HepG2 (cell line): Measurements from ENCODE around the gene LARP1B. TPM values are rescaled to one million over a fixed set of nuclear protein-coding genes. Genes with fewer than 3 reads are reported as not detected.

ENCODE experiments used
- ATAC-seq: fragments of 200-7000 bp; cut with Tn5 transposase; 3 replicates; pipeline ENCODE4 v1.9.1; 2020; ENCODE audit warnings: mild to moderate bottlenecking, moderate library complexity
- BruUV-seq: library from RNA; stranded (reverse); fragments of 400-500 nt; replicated peaks from 2 replicates; lab custom pipeline; 2021; lab: Mats Ljungman, UMichigan
- CTCF ChIA-PET: fragments of 300-600 bp; formaldehyde crosslinking; extraction: SDS; loops from one replicate; lab custom pipeline; 2021; ENCODE audit warnings: low total read pairs, inconsistent platforms, low intra/inter-chr PET ratio; lab: Yijun Ruan, JAX
- POLR2A ChIA-PET: fragments of 350-600 bp; sonication (Branson Sonifier 250); formaldehyde crosslinking; loops from one replicate; lab custom pipeline; 2020; ENCODE audit warnings: antibody characterized with exemption, inconsistent platforms; lab: Yijun Ruan, JAX
- DNase-seq: peaks from one replicate; pipeline ENCODE4 v3.0.0-alpha.2; 2015; ENCODE audit warnings: low spot score
- FAIRE-seq: peaks from 3 replicates; lab custom pipeline; 2011; peaks lifted over from hg19 to GRCh38; lab: Jason Lieb, UNC
- H2AFZ ChIP-seq: one replicate; pipeline ENCODE4 v1.6.1; 2011; ENCODE audit warnings: low read length, inconsistent platforms
- H3K27ac ChIP-seq: fragments of 300-600 bp; 3 replicates; pipeline ENCODE4 v1.8.0; 2011; ENCODE audit warnings: mixed run types, mild to moderate bottlenecking, mixed read lengths, low read length, inconsistent platforms; ENCODE audit not compliant: insufficient read depth; ENCODE audit errors: extremely low read length
- H3K27me3 ChIP-seq, 2 experiments: fragments of 200-600 bp in 1 of 2; 2 replicates in 1 of 2; 3 replicates in 1 of 2; pipeline versions ENCODE4 v1.6.0 to v1.8.0; 2011; ENCODE audit warnings: low read length in 2 of 2, mild to moderate bottlenecking in 2 of 2, moderate library complexity in 2 of 2, inconsistent platforms in 1 of 2; ENCODE audit not compliant: insufficient read depth in 2 of 2, control insufficient read depth in 1 of 2
- H3K36me3 ChIP-seq, 2 experiments: fragments of 200-600 bp in 1 of 2; replicated peaks in 1 of 2; 2 replicates in 1 of 2; 3 replicates in 1 of 2; pipeline versions ENCODE4 v1.5.1 to v1.8.0; 2011; ENCODE audit warnings: low read length in 2 of 2, inconsistent platforms in 1 of 2; ENCODE audit not compliant: insufficient read depth in 2 of 2, control insufficient read depth in 1 of 2
- H3K4me1 ChIP-seq: 2 replicates; pipeline ENCODE4 v1.5.1; 2012; ENCODE audit warnings: low read length, inconsistent platforms; ENCODE audit not compliant: insufficient read depth
- H3K4me2 ChIP-seq: 2 replicates; pipeline ENCODE4 v1.6.0; 2011; ENCODE audit warnings: low read depth, low read length, inconsistent platforms
- H3K4me3 ChIP-seq, 3 experiments: fragments of 200-600 bp in 1 of 3; sonication (generic), shearing (Covaris generic) in 1 of 3; replicated peaks in 1 of 3; 2 replicates each; pipeline ENCODE4 v1.5.1; 2011 to 2016; ENCODE audit warnings: low read length in 3 of 3, inconsistent platforms in 2 of 3, low read depth in 2 of 3, mild to moderate bottlenecking in 2 of 3, control low read depth in 1 of 3, mixed read lengths in 1 of 3; ENCODE audit not compliant: insufficient read depth in 1 of 3
- H3K79me2 ChIP-seq: one replicate; pipeline ENCODE4 v1.6.1; 2011; ENCODE audit warnings: low read length, inconsistent platforms; ENCODE audit not compliant: insufficient read depth
- H3K9ac ChIP-seq: 2 replicates; pipeline ENCODE4 v1.6.0; 2011; ENCODE audit warnings: mild to moderate bottlenecking, low read depth, low read length, inconsistent platforms; ENCODE audit not compliant: insufficient read depth
- H3K9me3 ChIP-seq: 2 replicates; pipeline ENCODE4 v1.5.1; 2012; ENCODE audit warnings: mild to moderate bottlenecking, low read length
- H4K20me1 ChIP-seq: 2 replicates; pipeline ENCODE4 v1.6.0; 2011; ENCODE audit warnings: inconsistent platforms, mild to moderate bottlenecking, low read length, moderate library complexity; ENCODE audit not compliant: insufficient read depth
- CTCF ChIP-seq: sonication (generic); formaldehyde crosslinking; IDR thresholded peaks from 2 replicates; pipeline ENCODE4 v1.5.0; 2020; ENCODE audit warnings: mild to moderate bottlenecking, missing genetic modification reagents, moderate library complexity
- ETV6 ChIP-seq: sonication (generic); formaldehyde crosslinking; conservative IDR thresholded peaks from 2 replicates; pipeline ENCODE4 v1.4.0; 2020; ENCODE audit warnings: missing genetic modification reagents
- FOXP1 ChIP-seq, 2 experiments: fragments of 450-650 bp in 1 of 2; IDR thresholded peaks; 2 replicates each; pipeline ENCODE4 v1.6.1; 2017 to 2018; ENCODE audit warnings: antibody characterized with exemption in 1 of 2
- NFYC ChIP-seq: IDR thresholded peaks from 2 replicates; pipeline ENCODE4 v1.6.1; 2016; ENCODE audit warnings: missing genetic modification reagents, missing compliant biosample characterization
- ZNF224 ChIP-seq: sonication (generic); formaldehyde crosslinking; IDR thresholded peaks from 2 replicates; pipeline ENCODE4 v1.5.0; 2020; ENCODE audit warnings: mild to moderate bottlenecking, missing genetic modification reagents
- ZNF619 ChIP-seq: sonication (generic); formaldehyde crosslinking; IDR thresholded peaks from 2 replicates; pipeline ENCODE4 v1.4.0; 2020; ENCODE audit warnings: mild to moderate bottlenecking, missing genetic modification reagents
- ZNF772 ChIP-seq: sonication (generic); formaldehyde crosslinking; IDR thresholded peaks from 2 replicates; pipeline ENCODE4 v1.5.0; 2020; ENCODE audit warnings: mild to moderate bottlenecking, missing genetic modification reagents
- ZSCAN12 ChIP-seq: sonication (generic); formaldehyde crosslinking; IDR thresholded peaks from 2 replicates; pipeline ENCODE4 v1.9.0; 2021; ENCODE audit warnings: mild to moderate bottlenecking, missing genetic modification reagents
- WGBS: methylation state at CpG from one replicate; pipeline ENCODE4 v1.1.6; 2017; ENCODE audit warnings: low lambda C conversion rate; 5-methylcytosine and 5-hydroxymethylcytosine counted together
- in situ Hi-C: cut with HindIII; loops from 2 replicates; pipeline ENCODE4 v1.10.0; 2017; ENCODE audit warnings: low pct_unique_long_range_greater_than_20kb; ENCODE audit not compliant: extremely low pct_ligation_motif_present
- intact Hi-C: fragments of 100-400 bp; cut with micrococcal nuclease; formaldehyde crosslinking; loops from one replicate; pipeline ENCODE4 v1.10.0; 2022; ENCODE audit not compliant: unreplicated experiment
- polyA plus RNA-seq, 8 experiments: library from polyadenylated mRNA; depleted of rRNA in 3 of 8; stranded (reverse) in 7 of 8; unstranded in 1 of 8; fragments of >200 nt; fragmentation: Illumina TruSeq in 4 of 8; extraction: Trizol in 4 of 8; gene quantifications; 2 replicates each; pipeline versions ENCODE4 v1.2.1 to v1.2.3, GENCODE V29; 2011 to 2016; ENCODE audit warnings: low read depth in 4 of 8, missing spikeins in 1 of 8, mixed read lengths in 1 of 8; ENCODE audit not compliant: insufficient read depth in 1 of 8
- total RNA-seq, 5 experiments: library from RNA; depleted of rRNA; stranded (reverse); fragments of >200 nt; fragmentation: Illumina TruSeq; extraction: Trizol; gene quantifications; 2 replicates each; pipeline ENCODE4 v1.2.3, GENCODE V29; 2016; ENCODE audit warnings: low read depth in 1 of 5

The LARP1B gene
- total and polyA plus RNA-seq, 2 of the 13 experiments (the other 11 are each of a cell fraction or from before 2014, with no cell fraction given): 19.2 to 52.7 TPM

- ATAC-seq: peak; percentile 49; the same call in 2 of the 3 replicates
- intact Hi-C loops: no loop called here
These were observed 98.9 kb downstream of the LARP1B start for GRCh38 chr4:128159967-128160366.

More at GRCh38 chr4:128159967-128160366, 98.9 kb downstream of the LARP1B start:
- no peak overlapping the region for H3K4me3 ChIP-seq
- CTCF ChIA-PET: no interaction called here
- POLR2A ChIA-PET: no interaction called here
- no peak overlapping the region for H3K4me2 ChIP-seq
- H4K20me1 ChIP-seq: no peaks in the 10 kb centered on the region
- H3K36me3 ChIP-seq: peaks cover 2 to 4% of the 10 kb centered on the region in 2 experiments; a peak in 1 of 5 replicates
- H3K4me1 ChIP-seq: peaks cover 35% of the 10 kb centered on the region
- in situ Hi-C loops: no loop called here
- DNase-seq: no peak
- H3K9ac ChIP-seq: no peak overlapping the region
- H3K27ac ChIP-seq: no peak overlapping the region
- no TSS peak for BruUV-seq
- no peak overlapping the region for H2AFZ ChIP-seq
- H3K27me3 ChIP-seq: no peaks in the 10 kb centered on the region; a peak in 1 of 5 replicates
- WGBS: 80% methylated on average over 2 of the region's 2 CpGs
- TF ChIP-seq ZNF619: no peak
- no peak for TF ChIP-seq ZNF224 (CRISPR knock-in tag)
- TF ChIP-seq ZNF772 (CRISPR knock-in tag): no peak
- no peak for TF ChIP-seq FOXP1 (IDR thresholded peaks at IDR 0.05)
- TF ChIP-seq FOXP1 (CRISPR knock-in tag; IDR thresholded peaks at IDR 0.05): peak; percentile 40; the same call in 1 of the 2 replicates
- TF ChIP-seq NFYC (CRISPR knock-in tag): no peak
- peak; percentile 39 for TF ChIP-seq CTCF (CRISPR knock-in tag)
- TF ChIP-seq ZSCAN12 (CRISPR knock-in tag): no peak
- TF ChIP-seq ETV6 (CRISPR knock-in tag): no peak
- peak; percentile 4 for FAIRE-seq
- no peaks in the 10 kb centered on the region for H3K9me3 ChIP-seq
- H3K79me2 ChIP-seq: no peaks in the 10 kb centered on the region
